GM23338 (cell line): Measurements from ENCODE around the gene AOPEP.

Experiments used
- CREB1 ChIP-seq: fragments of 250-450 bp; sonication (Bioruptor Pico); IDR thresholded peaks from 2 replicates; pipeline ENCODE4 v1.5.0; 2020; ENCODE audit warnings: low read depth, mild to moderate bottlenecking, moderate library complexity
- EZH2 ChIP-seq: fragments of 200-600 bp; sonication (generic); IDR thresholded peaks from one replicate; pipeline ENCODE4 v1.8.0; 2017; ENCODE audit warnings: antibody characterized with exemption, mild to moderate bottlenecking, low read depth; ENCODE audit not compliant: unreplicated experiment
- EZH2phosphoT487 ChIP-seq: fragments of 200-600 bp; sonication (generic); IDR thresholded peaks from one replicate; pipeline ENCODE4 v1.8.1; 2018; ENCODE audit warnings: antibody characterized with exemption; ENCODE audit not compliant: unreplicated experiment
- JUNB ChIP-seq: IDR thresholded peaks from one replicate; pipeline ENCODE4 v1.6.1; 2016; ENCODE audit warnings: antibody characterized with exemption; ENCODE audit not compliant: unreplicated experiment
- NANOG ChIP-seq: IDR thresholded peaks from 2 replicates; pipeline ENCODE4 v1.6.1; 2016; ENCODE audit warnings: antibody characterized with exemption, borderline replicate concordance
- POLR2AphosphoS5 ChIP-seq: IDR thresholded peaks from 2 replicates; pipeline ENCODE4 v1.6.1; 2016; ENCODE audit warnings: antibody characterized with exemption, low read depth
- STAT1 ChIP-seq: IDR thresholded peaks from one replicate; pipeline ENCODE4 v1.6.1; 2016; ENCODE audit warnings: antibody characterized with exemption; ENCODE audit not compliant: unreplicated experiment
- ZNF114 ChIP-seq: fragments of 250-450 bp; sonication (Bioruptor Pico); IDR thresholded peaks from 2 replicates; pipeline ENCODE4 v1.5.0; 2020; ENCODE audit warnings: mild to moderate bottlenecking, moderate library complexity
- ZNF331 ChIP-seq: fragments of 250-450 bp; sonication (Bioruptor Pico); IDR thresholded peaks from 2 replicates; pipeline ENCODE4 v1.5.0; 2020; ENCODE audit warnings: low read depth, mild to moderate bottlenecking, moderate library complexity
- TF ChIP-seq, protein P1 (sequence below), 2 experiments: fragments of 200-600 bp in 1 of 2; sonication (generic) in 1 of 2; conservative IDR thresholded peaks; 2 replicates each; pipeline versions ENCODE4 v1.5.1 to v1.6.1; 2016 to 2017; ENCODE audit warnings: antibody characterized with exemption in 2 of 2, low read depth in 2 of 2, mild to moderate bottlenecking in 2 of 2, moderate library complexity in 1 of 2
- TF ChIP-seq, protein P2 (sequence below): IDR thresholded peaks from one replicate; pipeline ENCODE4 v1.6.1; 2018; ENCODE audit warnings: antibody characterized with exemption; ENCODE audit not compliant: unreplicated experiment
- TF ChIP-seq, protein P3 (sequence below): IDR thresholded peaks from 2 replicates; pipeline ENCODE4 v1.6.1; 2016; ENCODE audit warnings: antibody characterized with exemption

DNA sequence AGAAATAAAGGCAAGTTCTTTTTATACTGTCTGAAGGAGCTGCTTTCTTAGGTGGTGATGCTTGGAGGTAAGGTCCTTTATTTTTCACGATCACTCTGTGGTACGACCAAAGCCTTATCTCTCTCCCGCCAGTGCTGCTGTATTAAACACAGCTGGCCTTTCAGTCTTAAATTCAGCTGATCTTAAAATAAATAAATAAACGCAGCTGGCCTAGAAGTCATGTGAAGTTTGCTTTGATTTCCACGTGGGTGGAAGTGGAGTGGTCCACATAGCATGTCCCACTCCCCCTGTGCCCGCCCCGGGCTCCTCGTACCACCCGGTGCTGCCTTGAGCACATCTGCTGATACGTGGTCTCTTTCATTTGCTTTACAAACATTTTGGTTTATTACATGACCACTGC is 330.6 kb downstream of the AOPEP start:
- TF ChIP-seq, protein P1, sequence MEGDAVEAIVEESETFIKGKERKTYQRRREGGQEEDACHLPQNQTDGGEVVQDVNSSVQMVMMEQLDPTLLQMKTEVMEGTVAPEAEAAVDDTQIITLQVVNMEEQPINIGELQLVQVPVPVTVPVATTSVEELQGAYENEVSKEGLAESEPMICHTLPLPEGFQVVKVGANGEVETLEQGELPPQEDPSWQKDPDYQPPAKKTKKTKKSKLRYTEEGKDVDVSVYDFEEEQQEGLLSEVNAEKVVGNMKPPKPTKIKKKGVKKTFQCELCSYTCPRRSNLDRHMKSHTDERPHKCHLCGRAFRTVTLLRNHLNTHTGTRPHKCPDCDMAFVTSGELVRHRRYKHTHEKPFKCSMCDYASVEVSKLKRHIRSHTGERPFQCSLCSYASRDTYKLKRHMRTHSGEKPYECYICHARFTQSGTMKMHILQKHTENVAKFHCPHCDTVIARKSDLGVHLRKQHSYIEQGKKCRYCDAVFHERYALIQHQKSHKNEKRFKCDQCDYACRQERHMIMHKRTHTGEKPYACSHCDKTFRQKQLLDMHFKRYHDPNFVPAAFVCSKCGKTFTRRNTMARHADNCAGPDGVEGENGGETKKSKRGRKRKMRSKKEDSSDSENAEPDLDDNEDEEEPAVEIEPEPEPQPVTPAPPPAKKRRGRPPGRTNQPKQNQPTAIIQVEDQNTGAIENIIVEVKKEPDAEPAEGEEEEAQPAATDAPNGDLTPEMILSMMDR (conservative IDR thresholded peaks at IDR 0.05; ENCODE audit: low read depth in 2 of 2), result no peak
- no peak for TF ChIP-seq EZH2
- TF ChIP-seq, protein P2, sequence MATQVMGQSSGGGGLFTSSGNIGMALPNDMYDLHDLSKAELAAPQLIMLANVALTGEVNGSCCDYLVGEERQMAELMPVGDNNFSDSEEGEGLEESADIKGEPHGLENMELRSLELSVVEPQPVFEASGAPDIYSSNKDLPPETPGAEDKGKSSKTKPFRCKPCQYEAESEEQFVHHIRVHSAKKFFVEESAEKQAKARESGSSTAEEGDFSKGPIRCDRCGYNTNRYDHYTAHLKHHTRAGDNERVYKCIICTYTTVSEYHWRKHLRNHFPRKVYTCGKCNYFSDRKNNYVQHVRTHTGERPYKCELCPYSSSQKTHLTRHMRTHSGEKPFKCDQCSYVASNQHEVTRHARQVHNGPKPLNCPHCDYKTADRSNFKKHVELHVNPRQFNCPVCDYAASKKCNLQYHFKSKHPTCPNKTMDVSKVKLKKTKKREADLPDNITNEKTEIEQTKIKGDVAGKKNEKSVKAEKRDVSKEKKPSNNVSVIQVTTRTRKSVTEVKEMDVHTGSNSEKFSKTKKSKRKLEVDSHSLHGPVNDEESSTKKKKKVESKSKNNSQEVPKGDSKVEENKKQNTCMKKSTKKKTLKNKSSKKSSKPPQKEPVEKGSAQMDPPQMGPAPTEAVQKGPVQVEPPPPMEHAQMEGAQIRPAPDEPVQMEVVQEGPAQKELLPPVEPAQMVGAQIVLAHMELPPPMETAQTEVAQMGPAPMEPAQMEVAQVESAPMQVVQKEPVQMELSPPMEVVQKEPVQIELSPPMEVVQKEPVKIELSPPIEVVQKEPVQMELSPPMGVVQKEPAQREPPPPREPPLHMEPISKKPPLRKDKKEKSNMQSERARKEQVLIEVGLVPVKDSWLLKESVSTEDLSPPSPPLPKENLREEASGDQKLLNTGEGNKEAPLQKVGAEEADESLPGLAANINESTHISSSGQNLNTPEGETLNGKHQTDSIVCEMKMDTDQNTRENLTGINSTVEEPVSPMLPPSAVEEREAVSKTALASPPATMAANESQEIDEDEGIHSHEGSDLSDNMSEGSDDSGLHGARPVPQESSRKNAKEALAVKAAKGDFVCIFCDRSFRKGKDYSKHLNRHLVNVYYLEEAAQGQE, result no peak
- no peak for TF ChIP-seq EZH2phosphoT487
- TF ChIP-seq STAT1, result no peak
- no peak for TF ChIP-seq ZNF114 (CRISPR knock-in tag)
- TF ChIP-seq NANOG, result no peak
- no peak for TF ChIP-seq POLR2AphosphoS5
- no peak for TF ChIP-seq JUNB
- TF ChIP-seq ZNF331 (CRISPR knock-in tag), result no peak
- TF ChIP-seq, protein P3, sequence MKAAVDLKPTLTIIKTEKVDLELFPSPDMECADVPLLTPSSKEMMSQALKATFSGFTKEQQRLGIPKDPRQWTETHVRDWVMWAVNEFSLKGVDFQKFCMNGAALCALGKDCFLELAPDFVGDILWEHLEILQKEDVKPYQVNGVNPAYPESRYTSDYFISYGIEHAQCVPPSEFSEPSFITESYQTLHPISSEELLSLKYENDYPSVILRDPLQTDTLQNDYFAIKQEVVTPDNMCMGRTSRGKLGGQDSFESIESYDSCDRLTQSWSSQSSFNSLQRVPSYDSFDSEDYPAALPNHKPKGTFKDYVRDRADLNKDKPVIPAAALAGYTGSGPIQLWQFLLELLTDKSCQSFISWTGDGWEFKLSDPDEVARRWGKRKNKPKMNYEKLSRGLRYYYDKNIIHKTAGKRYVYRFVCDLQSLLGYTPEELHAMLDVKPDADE, result no peak
- no peak for TF ChIP-seq CREB1 (CRISPR knock-in tag)
